Activated CD4-positive, alpha-beta T cell treated with anti-CD3 and anti-CD28 coated beads for 48 hours (primary cell): ENCODE results near the gene CC2D1A.

ENCODE experiments used
- DNase-seq: peaks from one replicate; pipeline ENCODE4 v3.0.0-alpha.2; 2020

CC2D1A gene

GRCh38 chr19:13942023-13942684, 36.2 kb downstream of the CC2D1A start:
- no peak for DNase-seq

- DNase-seq, result no peak
Observed at GRCh38 chr19:13946414-13946813, 40.4 kb downstream of the CC2D1A start.

- DNase-seq, result no peak
Observed at GRCh38 chr19:13951043-13951442, 45.0 kb downstream of the CC2D1A start.

GRCh38 chr19:13951799-13952153, 45.8 kb downstream of the CC2D1A start:
- DNase-seq, result no peak

GRCh38 chr19:13952154-13952930, 46.3 kb downstream of the CC2D1A start, which contains the start of gene DCAF15:
Gene DCAF15 (plus strand): TSS chr19:13952509. CDS start chr19:13952513, 4 bp downstream.
- DNase-seq, result peak; percentile 99

- DNase-seq, result no peak
Observed at GRCh38 chr19:13952931-13953531, 47.0 kb downstream of the CC2D1A start.

- no peak for DNase-seq
Observed at GRCh38 chr19:13954185-13954584, 48.2 kb downstream of the CC2D1A start.

GRCh38 chr19:13955662-13956364, 49.8 kb downstream of the CC2D1A start:
- no peak for DNase-seq

GRCh38 chr19:13956365-13956744, 50.4 kb downstream of the CC2D1A start:
- no peak for DNase-seq

- no peak for DNase-seq
Observed at GRCh38 chr19:13957051-13957450, 51.0 kb downstream of the CC2D1A start.

- no peak for DNase-seq
Observed at GRCh38 chr19:13958043-13958442, 52.0 kb downstream of the CC2D1A start.

GRCh38 chr19:13959141-13959961, 53.4 kb downstream of the CC2D1A start:
- no peak for DNase-seq

GRCh38 chr19:13959962-13960862, 54.2 kb downstream of the CC2D1A start:
- peak; percentile 39 for DNase-seq

GRCh38 chr19:13960863-13961784, 55.1 kb downstream of the CC2D1A start:
- DNase-seq, result no peak

- DNase-seq, result no peak
Observed at GRCh38 chr19:13961826-13962698, 56.1 kb downstream of the CC2D1A start.

GRCh38 chr19:13962699-13963602, 57.0 kb downstream of the CC2D1A start:
- no peak for DNase-seq

- no peak for DNase-seq
Observed at GRCh38 chr19:13963603-13964105, 57.7 kb downstream of the CC2D1A start.

- no peak for DNase-seq
Observed at GRCh38 chr19:13964776-13965175, 58.8 kb downstream of the CC2D1A start.
